Keratinocyte (primary cell): Measurements from ENCODE around the gene GDAP1L1.

ENCODE experiments used
- CTCF ChIP-seq, 3 experiments: IDR thresholded peaks in 1 of 3; conservative IDR thresholded peaks in 1 of 3; optimal IDR thresholded peaks in 1 of 3; 2 replicates in 2 of 3; 3 replicates in 1 of 3; pipeline versions ENCODE3 to v1.5.1; 2011; ENCODE audit warnings: low read length in 3 of 3, mild to moderate bottlenecking in 3 of 3, moderate library complexity in 2 of 3, control low read depth in 1 of 3, inconsistent platforms in 1 of 3; ENCODE audit not compliant: insufficient read depth in 2 of 3; ENCODE audit errors: extremely low read depth in 1 of 3
- EZH2 ChIP-seq: IDR thresholded peaks from one replicate; pipeline ENCODE4 v1.6.1; 2012; ENCODE audit warnings: inconsistent platforms, mild to moderate bottlenecking, low read length, moderate library complexity

GRCh38 chr20:44291754-44292153, 44.6 kb downstream of the GDAP1L1 start:
- TF ChIP-seq CTCF (optimal IDR thresholded peaks at IDR 0.05 in 1 of 3, IDR thresholded peaks at IDR 0.05 in 1 of 3, conservative IDR thresholded peaks at IDR 0.05 in 1 of 3; ENCODE audit: extremely low read depth in 1 of 3, insufficient read depth in 2 of 3, low read length in 3 of 3) = no peak
- no peak for TF ChIP-seq EZH2
